Activated CD4-positive, alpha-beta T cell treated with anti-CD3 and anti-CD28 coated beads, Interleukin-2, amount 10 ng/mL, durations not matched to agents 24 days and 14 days (primary cell): ENCODE measurements around the gene DMRT1. TPM values are rescaled to one million over a fixed set of nuclear protein-coding genes. Genes with fewer than 3 reads are reported as not detected.
"Not testable (repeated sequence)": the region's sequence is repeated elsewhere in the genome, so short reads cannot be mapped to it uniquely, and the experiment has no call there.

Experiments
- DNase-seq: peaks from one replicate; pipeline ENCODE4 v3.0.0; 2022
- H3K27ac Mint-ChIP-seq: one replicate; pipeline ENCODE4 v1.8.0; 2022; ENCODE audit warnings: mild to moderate bottlenecking, mixed read lengths
- H3K27me3 Mint-ChIP-seq: one replicate; pipeline ENCODE4 v1.8.0; 2022; ENCODE audit warnings: mixed read lengths
- H3K36me3 Mint-ChIP-seq: one replicate; pipeline ENCODE4 v1.8.0; 2022; ENCODE audit warnings: low read depth, mild to moderate bottlenecking, mixed read lengths
- H3K4me1 Mint-ChIP-seq: one replicate; pipeline ENCODE4 v1.8.0; 2021; ENCODE audit warnings: mixed read lengths
- H3K4me3 Mint-ChIP-seq: one replicate; pipeline ENCODE4 v1.8.0; 2022; ENCODE audit warnings: mild to moderate bottlenecking, moderate library complexity, mixed read lengths
- H3K9me3 Mint-ChIP-seq: one replicate; pipeline ENCODE4 v1.8.0; 2021; ENCODE audit warnings: mixed read lengths
- intact Hi-C: fragments of 100-400 bp; cut with micrococcal nuclease; formaldehyde crosslinking; loops from one replicate; pipeline ENCODE4 v1.15.1; 2023
- total RNA-seq: library from RNA; stranded (reverse); gene quantifications from 2 replicates; pipeline ENCODE4 v1.2.3, GENCODE V29; 2022

DMRT1 gene
- total RNA-seq, 1 donor from 2014 or later, result not detected

GRCh38 chr9:840343-840742 is 1.2 kb upstream of the DMRT1 start:
- no peak overlapping the region for H3K4me3 Mint-ChIP-seq
- no peak overlapping the region for H3K27ac Mint-ChIP-seq
- H3K36me3 Mint-ChIP-seq, result no peaks in the 10 kb centered on the region
- intact Hi-C loops, result no loop called here
- DNase-seq, result no peak
- no peaks in the 10 kb centered on the region for H3K9me3 Mint-ChIP-seq
- H3K4me1 Mint-ChIP-seq, result peaks cover 2% of the 10 kb centered on the region
- peaks cover 35% of the 10 kb centered on the region for H3K27me3 Mint-ChIP-seq

- Mint-ChIP-seq H3K36me3 (no peaks in the 10 kb centered on the region), H3K4me3 (no peak overlapping the region), H3K27me3 (peaks cover 44% of the 10 kb centered on the region), H3K9me3 (no peaks in the 10 kb centered on the region), H3K4me1 (peaks cover 2% of the 10 kb centered on the region), H3K27ac (no peak overlapping the region)
- intact Hi-C loops, result loop anchor here (2.0 kb wide), 2 partner anchors 126 to 208 kb away; partner anchors contain the start of gene DMRT2
- no peak for DNase-seq
These were observed 1.3 kb downstream of the DMRT1 start for GRCh38 chr9:842635-843426.

- Mint-ChIP-seq H3K4me1 (peaks cover 2% of the 10 kb centered on the region), H3K36me3 (no peaks in the 10 kb centered on the region), H3K27me3 (peaks cover 44% of the 10 kb centered on the region), H3K9me3 (no peaks in the 10 kb centered on the region), H3K4me3 (no peak overlapping the region), H3K27ac (peak overlapping the region; percentile 58)
- intact Hi-C loops, result loop anchor here (2.0 kb wide), 2 partner anchors 125 to 207 kb away; partner anchors contain the start of gene DMRT2
- no peak for DNase-seq
These were observed 1.9 kb downstream of the DMRT1 start for GRCh38 chr9:843427-843785.

- Mint-ChIP-seq H3K27ac (no peak overlapping the region), H3K4me1 (peaks cover 2% of the 10 kb centered on the region), H3K27me3 (peaks cover 29% of the 10 kb centered on the region), H3K4me3 (no peak overlapping the region), H3K36me3 (no peaks in the 10 kb centered on the region), H3K9me3 (no peaks in the 10 kb centered on the region)
- no peak for DNase-seq
- intact Hi-C loops, result no loop called here
These were observed 5.4 kb downstream of the DMRT1 start for GRCh38 chr9:846852-847251.

GRCh38 chr9:847505-847904 is 6.0 kb downstream of the DMRT1 start:
- no peak overlapping the region for H3K27ac Mint-ChIP-seq
- H3K36me3 Mint-ChIP-seq, result no peaks in the 10 kb centered on the region
- no peaks in the 10 kb centered on the region for H3K9me3 Mint-ChIP-seq
- H3K27me3 Mint-ChIP-seq, result peaks cover 29% of the 10 kb centered on the region
- H3K4me1 Mint-ChIP-seq, result peaks cover 2% of the 10 kb centered on the region
- no peak overlapping the region for H3K4me3 Mint-ChIP-seq
- no peak for DNase-seq
- intact Hi-C loops, result no loop called here

- DNase-seq, result no peak
- Mint-ChIP-seq H3K9me3 (no peaks in the 10 kb centered on the region), H3K36me3 (no peaks in the 10 kb centered on the region), H3K4me3 (no peak overlapping the region), H3K27me3 (peaks cover 19% of the 10 kb centered on the region), H3K4me1 (no peaks in the 10 kb centered on the region), H3K27ac (no peak overlapping the region)
- intact Hi-C loops, result no loop called here
These were observed 7.9 kb downstream of the DMRT1 start for GRCh38 chr9:849431-849830.

GRCh38 chr9:852539-852938 is 11.0 kb downstream of the DMRT1 start:
- intact Hi-C loops, result no loop called here
- Mint-ChIP-seq H3K27me3 (peaks cover 8% of the 10 kb centered on the region), H3K36me3 (no peaks in the 10 kb centered on the region), H3K4me1 (no peaks in the 10 kb centered on the region), H3K4me3 (no peak overlapping the region), H3K9me3 (no peaks in the 10 kb centered on the region), H3K27ac (no peak overlapping the region)
- no peak for DNase-seq

- intact Hi-C loops, result no loop called here
- Mint-ChIP-seq H3K4me3 (no peak overlapping the region), H3K27me3 (peaks cover 3% of the 10 kb centered on the region), H3K9me3 (no peaks in the 10 kb centered on the region), H3K36me3 (no peaks in the 10 kb centered on the region), H3K27ac (no peak overlapping the region), H3K4me1 (no peaks in the 10 kb centered on the region)
- DNase-seq, result no peak
These were observed 17.8 kb downstream of the DMRT1 start for GRCh38 chr9:859251-859650.

- no peaks in the 10 kb centered on the region for H3K36me3 Mint-ChIP-seq
- no peaks in the 10 kb centered on the region for H3K4me1 Mint-ChIP-seq
- intact Hi-C loops, result no loop called here
- no peak for DNase-seq
- H3K27me3 Mint-ChIP-seq, result peaks cover 4% of the 10 kb centered on the region
- no peak overlapping the region for H3K4me3 Mint-ChIP-seq
- no peaks in the 10 kb centered on the region for H3K9me3 Mint-ChIP-seq
- no peak overlapping the region for H3K27ac Mint-ChIP-seq
These were observed 19.2 kb downstream of the DMRT1 start for GRCh38 chr9:860706-861105.

GRCh38 chr9:861525-861924 is 20.0 kb downstream of the DMRT1 start:
- H3K9me3 Mint-ChIP-seq, intact Hi-C loops, H3K27me3 Mint-ChIP-seq, H3K27ac Mint-ChIP-seq, H3K4me1 Mint-ChIP-seq, DNase-seq, H3K4me3 Mint-ChIP-seq, H3K36me3 Mint-ChIP-seq: not testable (repeated sequence)

- no peak for DNase-seq
- H3K27me3 Mint-ChIP-seq, result peaks cover 11% of the 10 kb centered on the region
- no peaks in the 10 kb centered on the region for H3K36me3 Mint-ChIP-seq
- no peaks in the 10 kb centered on the region for H3K4me1 Mint-ChIP-seq
- intact Hi-C loops, result no loop called here
- no peak overlapping the region for H3K27ac Mint-ChIP-seq
- no peak overlapping the region for H3K4me3 Mint-ChIP-seq
- H3K9me3 Mint-ChIP-seq, result no peaks in the 10 kb centered on the region
These were observed 33.8 kb downstream of the DMRT1 start for GRCh38 chr9:875119-875962.

- Mint-ChIP-seq H3K36me3 (no peaks in the 10 kb centered on the region), H3K27ac (no peak overlapping the region), H3K27me3 (peaks cover 15% of the 10 kb centered on the region), H3K4me3 (no peak overlapping the region), H3K4me1 (peaks cover 7% of the 10 kb centered on the region), H3K9me3 (no peaks in the 10 kb centered on the region)
- DNase-seq, result no peak
- intact Hi-C loops, result no loop called here
These were observed 34.9 kb downstream of the DMRT1 start for GRCh38 chr9:876425-876824.

- DNase-seq, result no peak
- H3K4me1 Mint-ChIP-seq, result peaks cover 7% of the 10 kb centered on the region
- no peak overlapping the region for H3K27ac Mint-ChIP-seq
- intact Hi-C loops, result no loop called here
- H3K9me3 Mint-ChIP-seq, result no peaks in the 10 kb centered on the region
- no peak overlapping the region for H3K4me3 Mint-ChIP-seq
- no peaks in the 10 kb centered on the region for H3K36me3 Mint-ChIP-seq
- H3K27me3 Mint-ChIP-seq, result peaks cover 16% of the 10 kb centered on the region
These were observed 36.7 kb downstream of the DMRT1 start for GRCh38 chr9:878239-878638.

GRCh38 chr9:880725-881124 is 39.2 kb downstream of the DMRT1 start:
- Mint-ChIP-seq H3K27ac (no peak overlapping the region), H3K4me3 (no peak overlapping the region), H3K4me1 (peaks cover 7% of the 10 kb centered on the region), H3K9me3 (no peaks in the 10 kb centered on the region), H3K36me3 (no peaks in the 10 kb centered on the region), H3K27me3 (peaks cover 16% of the 10 kb centered on the region)
- intact Hi-C loops, result no loop called here
- no peak for DNase-seq
